Measurements from ENCODE around the gene SUN2.

The SUN2 gene

GRCh38 chr22:38782402-38783094 is 26.8 kb upstream of the SUN2 start:
- DNase-seq: peak; percentile 54

GRCh38 chr22:38781033-38781432 is 25.2 kb upstream of the SUN2 start:
- in situ Hi-C loops (cut with MboI; ENCODE audit: low pct_unique_long_range_greater_than_20kb, low sequenced_read_pairs): no loop called here
- DNase-seq: no peak

More at GRCh38 chr22:38782402-38783094, 26.8 kb upstream of the SUN2 start:
- in situ Hi-C loops (cut with MboI; ENCODE audit: low pct_unique_long_range_greater_than_20kb, low sequenced_read_pairs): no loop called here

GRCh38 chr22:38777087-38777671 is 21.4 kb upstream of the SUN2 start:
- in situ Hi-C loops (cut with MboI; ENCODE audit: low pct_unique_long_range_greater_than_20kb, low sequenced_read_pairs): no loop called here

GRCh38 chr22:38776086-38776485 is 20.3 kb upstream of the SUN2 start:
- in situ Hi-C loops (cut with MboI; ENCODE audit: low pct_unique_long_range_greater_than_20kb, low sequenced_read_pairs): no loop called here

More at GRCh38 chr22:38777087-38777671, 21.4 kb upstream of the SUN2 start:
- no peak for DNase-seq

GRCh38 chr22:38775656-38776055 is 19.9 kb upstream of the SUN2 start:
- in situ Hi-C loops (cut with MboI; ENCODE audit: low pct_unique_long_range_greater_than_20kb, low sequenced_read_pairs): no loop called here

More at GRCh38 chr22:38776086-38776485, 20.3 kb upstream of the SUN2 start:
- DNase-seq: no peak

GRCh38 chr22:38774496-38775166 is 18.8 kb upstream of the SUN2 start:
- in situ Hi-C loops (cut with MboI; ENCODE audit: low pct_unique_long_range_greater_than_20kb, low sequenced_read_pairs): no loop called here
- DNase-seq: no peak

More at GRCh38 chr22:38775656-38776055, 19.9 kb upstream of the SUN2 start:
- DNase-seq: no peak

- DNase-seq: no peak
- in situ Hi-C loops (cut with MboI; ENCODE audit: low pct_unique_long_range_greater_than_20kb, low sequenced_read_pairs): no loop called here
Observed at GRCh38 chr22:38773363-38773946, 17.7 kb upstream of the SUN2 start.

- DNase-seq: no peak
- in situ Hi-C loops (cut with MboI; ENCODE audit: low pct_unique_long_range_greater_than_20kb, low sequenced_read_pairs): no loop called here
Observed at GRCh38 chr22:38772623-38772873, 16.8 kb upstream of the SUN2 start.

- DNase-seq: no peak
- in situ Hi-C loops (cut with MboI; ENCODE audit: low pct_unique_long_range_greater_than_20kb, low sequenced_read_pairs): no loop called here
Observed at GRCh38 chr22:38770257-38770949, 14.6 kb upstream of the SUN2 start.

GRCh38 chr22:38768036-38768435 is 12.2 kb upstream of the SUN2 start:
- no peak for DNase-seq
- in situ Hi-C loops (cut with MboI; ENCODE audit: low pct_unique_long_range_greater_than_20kb, low sequenced_read_pairs): no loop called here

GRCh38 chr22:38767313-38767712 is 11.5 kb upstream of the SUN2 start:
- in situ Hi-C loops (cut with MboI; ENCODE audit: low pct_unique_long_range_greater_than_20kb, low sequenced_read_pairs): no loop called here
- DNase-seq: no peak

GRCh38 chr22:38766076-38766777 is 10.4 kb upstream of the SUN2 start:
- in situ Hi-C loops (cut with MboI; ENCODE audit: low pct_unique_long_range_greater_than_20kb, low sequenced_read_pairs): no loop called here
- DNase-seq: peak; percentile 54

GRCh38 chr22:38762551-38762983 is 6.8 kb upstream of the SUN2 start:
- DNase-seq: no peak
- in situ Hi-C loops (cut with MboI; ENCODE audit: low pct_unique_long_range_greater_than_20kb, low sequenced_read_pairs): no loop called here

- no peak for DNase-seq
- in situ Hi-C loops (cut with MboI; ENCODE audit: low pct_unique_long_range_greater_than_20kb, low sequenced_read_pairs): no loop called here
Observed at GRCh38 chr22:38761202-38762162, 5.7 kb upstream of the SUN2 start.

GRCh38 chr22:38760477-38761201 is 4.8 kb upstream of the SUN2 start:
- in situ Hi-C loops (cut with MboI; ENCODE audit: low pct_unique_long_range_greater_than_20kb, low sequenced_read_pairs): no loop called here
- DNase-seq: no peak

GRCh38 chr22:38759005-38759404 is 3.2 kb upstream of the SUN2 start:
- in situ Hi-C loops (cut with MboI; ENCODE audit: low pct_unique_long_range_greater_than_20kb, low sequenced_read_pairs): no loop called here
- DNase-seq: no peak

- in situ Hi-C loops (cut with MboI; ENCODE audit: low pct_unique_long_range_greater_than_20kb, low sequenced_read_pairs): no loop called here
- no peak for DNase-seq
Observed at GRCh38 chr22:38758276-38758945, 2.6 kb upstream of the SUN2 start.

Measured in KBM-7 (cell line).